Measurements from ENCODE around the gene ROS1. TPM values are rescaled to one million over a fixed set of nuclear protein-coding genes. Genes with fewer than 3 reads are reported as not detected.
"Not testable (repeated sequence)": the region's sequence is repeated elsewhere in the genome, so short reads cannot be mapped to it uniquely, and the experiment has no call there.

The ROS1 gene
- total RNA-seq, 4 donors from 2014 or later, result under 0.01 to 0.06 TPM; not detected in 2

DNA sequence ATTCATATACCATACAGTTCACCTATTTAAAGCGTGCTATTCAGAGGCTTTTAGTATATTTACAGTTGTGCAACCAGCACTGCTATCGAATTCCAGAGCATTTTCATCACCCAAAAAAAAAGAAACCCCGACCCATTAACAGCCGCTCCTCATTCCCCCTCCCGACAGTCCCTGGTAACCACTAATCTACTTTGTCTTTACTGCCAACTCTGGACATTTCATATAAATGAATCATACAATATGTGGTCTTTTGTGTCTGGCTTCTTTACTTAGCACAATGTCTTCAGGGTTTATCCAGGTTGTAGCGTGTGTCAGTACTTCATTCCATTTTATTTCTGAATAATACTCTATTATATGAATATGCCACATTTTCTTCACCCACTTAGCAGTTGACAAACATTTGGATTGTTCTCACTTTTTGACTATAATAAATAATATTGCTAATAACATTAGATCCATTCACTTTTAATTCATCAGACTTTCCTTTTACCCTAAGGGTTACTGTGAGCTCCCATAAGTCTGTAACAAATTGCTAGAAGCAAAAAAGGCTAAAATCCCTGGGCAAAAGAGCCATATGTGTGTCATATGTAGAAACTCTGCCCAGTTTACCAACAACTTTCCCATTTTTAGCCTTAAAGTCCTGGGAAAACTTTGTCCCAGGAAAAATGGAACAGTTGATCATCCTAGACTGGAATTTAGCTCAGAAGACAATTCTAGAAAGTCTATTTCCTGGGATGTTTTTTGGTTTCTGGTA, 23.2 kb upstream of the ROS1 start:
- intact Hi-C loops (cut with DNase I), result loop anchor here (10.0 kb wide), 1 partner anchor 104 kb away; no protein-coding TSS in a partner anchor
- TF ChIP-seq POLR2A (IDR thresholded peaks at IDR 0.05; ENCODE audit: low read depth), result no peak
- no peak for TF ChIP-seq POLR2AphosphoS5 (IDR thresholded peaks at IDR 0.05)
- TF ChIP-seq, protein P1, sequence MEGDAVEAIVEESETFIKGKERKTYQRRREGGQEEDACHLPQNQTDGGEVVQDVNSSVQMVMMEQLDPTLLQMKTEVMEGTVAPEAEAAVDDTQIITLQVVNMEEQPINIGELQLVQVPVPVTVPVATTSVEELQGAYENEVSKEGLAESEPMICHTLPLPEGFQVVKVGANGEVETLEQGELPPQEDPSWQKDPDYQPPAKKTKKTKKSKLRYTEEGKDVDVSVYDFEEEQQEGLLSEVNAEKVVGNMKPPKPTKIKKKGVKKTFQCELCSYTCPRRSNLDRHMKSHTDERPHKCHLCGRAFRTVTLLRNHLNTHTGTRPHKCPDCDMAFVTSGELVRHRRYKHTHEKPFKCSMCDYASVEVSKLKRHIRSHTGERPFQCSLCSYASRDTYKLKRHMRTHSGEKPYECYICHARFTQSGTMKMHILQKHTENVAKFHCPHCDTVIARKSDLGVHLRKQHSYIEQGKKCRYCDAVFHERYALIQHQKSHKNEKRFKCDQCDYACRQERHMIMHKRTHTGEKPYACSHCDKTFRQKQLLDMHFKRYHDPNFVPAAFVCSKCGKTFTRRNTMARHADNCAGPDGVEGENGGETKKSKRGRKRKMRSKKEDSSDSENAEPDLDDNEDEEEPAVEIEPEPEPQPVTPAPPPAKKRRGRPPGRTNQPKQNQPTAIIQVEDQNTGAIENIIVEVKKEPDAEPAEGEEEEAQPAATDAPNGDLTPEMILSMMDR (IDR thresholded peaks at IDR 0.05), result no peak
- no peak for TF ChIP-seq EP300 (IDR thresholded peaks at IDR 0.05)
- Histone ChIP-seq H3K4me3 (no peak overlapping the region), H3K27ac (replicated peaks in 1 of 4) (no peak overlapping the region), H3K4me1 (peaks cover 0 to 5% (median 1%) of the 10 kb centered on the region in 4 donors), H3K27me3 (peaks cover 0 to 37% (median 0%) of the 10 kb centered on the region in 4 donors), H3K9me3 (no peaks in the 10 kb centered on the region), H3K36me3 (no peaks in the 10 kb centered on the region)
- DNase-seq (ENCODE audit: extremely low spot score), result no peak
- 26% methylated on average over 6 of the region's 6 CpGs for WGBS

DNA sequence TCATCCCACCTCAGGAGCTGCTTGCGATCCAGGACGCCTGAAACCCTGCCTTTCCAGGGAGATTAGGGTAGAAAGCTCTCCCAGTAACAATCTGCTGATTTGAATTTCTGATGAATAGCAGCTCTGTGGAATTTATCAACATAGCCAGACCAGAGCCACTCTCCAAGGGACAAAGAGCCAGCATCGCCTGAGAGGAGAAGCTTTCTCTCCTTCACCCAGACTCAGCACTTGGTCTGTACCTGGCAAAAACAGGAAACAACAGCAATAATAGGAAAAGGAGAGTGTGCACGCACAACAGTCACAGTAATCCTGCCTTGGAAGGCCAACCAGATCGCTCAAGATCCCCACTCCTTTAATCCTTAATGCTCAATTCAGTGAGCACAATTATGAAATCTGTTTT, 22.3 kb upstream of the ROS1 start:
- Histone ChIP-seq H3K27me3 (peaks cover 0 to 37% (median 0%) of the 10 kb centered on the region in 4 donors), H3K36me3 (no peaks in the 10 kb centered on the region), H3K27ac (replicated peaks in 1 of 4) (no peak overlapping the region), H3K9me3 (no peaks in the 10 kb centered on the region), H3K4me3 (no peak overlapping the region), H3K4me1 (peaks cover 0 to 5% (median 1%) of the 10 kb centered on the region in 4 donors)
- 74% methylated on average over 5 of the region's 5 CpGs for WGBS
- TF ChIP-seq POLR2AphosphoS5 (IDR thresholded peaks at IDR 0.05) (no peak), EP300 (IDR thresholded peaks at IDR 0.05) (no peak), POLR2A (IDR thresholded peaks at IDR 0.05; ENCODE audit: low read depth) (no peak)
- TF ChIP-seq, protein P1 (IDR thresholded peaks at IDR 0.05), result no peak
- DNase-seq (ENCODE audit: extremely low spot score), result no peak
- intact Hi-C loops (cut with DNase I), result loop anchor here (10.0 kb wide), 1 partner anchor 103 kb away; no protein-coding TSS in a partner anchor

DNA sequence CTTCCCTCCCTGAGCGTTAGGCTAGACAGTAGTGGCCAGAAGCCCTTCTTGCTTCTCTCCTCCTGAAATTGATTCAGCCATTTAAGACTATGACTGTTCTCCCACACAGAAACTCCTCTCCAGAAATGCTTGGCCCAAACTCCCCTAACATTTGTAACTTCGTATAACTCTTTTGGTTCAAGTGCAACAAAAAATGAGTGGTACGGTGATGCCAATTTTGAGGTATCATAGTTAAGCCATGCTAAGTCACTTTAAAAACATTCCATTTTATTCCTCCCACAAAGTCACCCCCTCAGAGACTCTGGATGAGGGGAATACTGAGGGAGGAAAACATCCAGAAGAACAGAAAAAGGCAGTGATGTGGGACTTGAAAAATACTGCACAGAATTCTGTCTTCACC, 21.1 kb upstream of the ROS1 start:
- intact Hi-C loops (cut with DNase I), result loop anchor here (10.0 kb wide), 1 partner anchor 102 kb away; no protein-coding TSS in a partner anchor

DNA sequence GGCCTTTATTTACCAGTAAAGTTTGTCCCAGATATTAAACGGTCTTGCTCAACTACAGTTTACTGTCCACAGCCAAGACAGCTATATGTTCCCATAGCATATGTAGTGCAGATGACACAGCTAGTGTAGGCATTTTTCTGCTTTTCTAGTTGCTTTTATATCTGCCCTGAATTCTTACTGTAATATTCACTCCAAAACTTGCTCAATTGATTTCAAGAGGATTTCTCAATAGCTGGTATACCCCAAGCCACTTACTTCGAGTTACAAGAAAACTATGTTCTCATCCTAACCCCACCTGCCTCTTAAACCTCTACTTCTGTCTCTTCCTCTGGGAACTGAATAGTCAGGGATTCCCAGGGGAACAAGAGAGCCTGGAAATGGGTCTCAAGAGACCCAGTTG, 18.9 kb upstream of the ROS1 start:
- intact Hi-C loops (cut with DNase I), result loop anchor here (10.0 kb wide), 1 partner anchor 100 kb away; no protein-coding TSS in a partner anchor
- Histone ChIP-seq H3K9me3 (no peaks in the 10 kb centered on the region), H3K4me1 (peaks cover 0 to 5% (median 1%) of the 10 kb centered on the region in 4 donors), H3K27ac (replicated peaks in 1 of 4) (no peak overlapping the region), H3K27me3 (peaks cover 0 to 40% (median 0%) of the 10 kb centered on the region in 4 donors), H3K36me3 (no peaks in the 10 kb centered on the region), H3K4me3 (no peak overlapping the region)
- no peak for TF ChIP-seq EP300 (IDR thresholded peaks at IDR 0.05)
- TF ChIP-seq, protein P1 (IDR thresholded peaks at IDR 0.05), result no peak
- no peak for TF ChIP-seq POLR2AphosphoS5 (IDR thresholded peaks at IDR 0.05)
- TF ChIP-seq POLR2A (IDR thresholded peaks at IDR 0.05; ENCODE audit: low read depth), result no peak
- WGBS, result 75% methylated on average over 2 of the region's 2 CpGs
- no peak for DNase-seq (ENCODE audit: extremely low spot score)

More for the DNA sequence above, 21.1 kb upstream of the ROS1 start:
- TF ChIP-seq EP300 (IDR thresholded peaks at IDR 0.05) (no peak), POLR2AphosphoS5 (IDR thresholded peaks at IDR 0.05) (no peak), POLR2A (IDR thresholded peaks at IDR 0.05; ENCODE audit: low read depth) (no peak)
- TF ChIP-seq, protein P1 (IDR thresholded peaks at IDR 0.05), result no peak
- peaks cover 0 to 43% (median 0%) of the 10 kb centered on the region in 4 donors for H3K27me3 ChIP-seq
- 78% methylated on average over 3 of the region's 3 CpGs for WGBS
- DNase-seq (ENCODE audit: extremely low spot score), result no peak
- no peaks in the 10 kb centered on the region for H3K36me3 ChIP-seq
- no peak overlapping the region for H3K4me3 ChIP-seq
- H3K9me3 ChIP-seq, result no peaks in the 10 kb centered on the region
- H3K27ac ChIP-seq (replicated peaks in 1 of 4), result no peak overlapping the region
- H3K4me1 ChIP-seq, result peaks cover 0 to 5% (median 1%) of the 10 kb centered on the region in 4 donors

DNA sequence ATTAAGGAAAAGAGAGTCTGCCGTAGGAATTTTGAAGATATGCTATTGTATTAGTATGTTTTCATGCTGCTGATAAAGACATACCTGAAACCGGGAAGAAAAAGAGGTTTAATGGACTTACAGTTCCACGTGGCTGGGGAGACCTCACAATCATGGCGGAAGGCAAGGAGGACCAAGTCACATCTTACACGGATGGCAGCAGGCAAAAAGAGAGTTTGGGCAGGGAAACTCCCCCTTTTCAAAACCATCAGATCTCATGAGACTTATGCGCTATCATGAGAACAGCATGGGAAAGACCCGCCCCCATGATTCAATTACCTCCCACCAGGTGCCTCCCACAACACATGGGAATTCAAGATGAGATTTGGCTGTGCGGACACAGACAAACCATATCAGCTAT, 16.6 kb upstream of the ROS1 start:
- H3K9me3 ChIP-seq; H3K36me3 ChIP-seq; H3K27ac ChIP-seq (replicated peaks in 1 of 4); H3K4me1 ChIP-seq; H3K4me3 ChIP-seq; DNase-seq (ENCODE audit: extremely low spot score): not testable (repeated sequence)
- intact Hi-C loops (cut with DNase I), result loop anchor here (10.0 kb wide), 1 partner anchor 98 kb away; no protein-coding TSS in a partner anchor
- 86% methylated on average over 8 of the region's 8 CpGs for WGBS
- H3K27me3 ChIP-seq, result peaks cover 0 to 21% (median 0%) of the 10 kb centered on the region in 4 donors
